DOHH2 (cell line): ENCODE measurements around the gene TOX3.

Source experiments
- H3F3A ChIP-seq: fragments of 200-600 bp; sonication (generic), shearing (Covaris generic); 2 replicates; pipeline ENCODE4 v1.6.0; 2016; ENCODE audit warnings: antibody characterized with exemption, mild to moderate bottlenecking; ENCODE audit not compliant: control insufficient read depth, insufficient read depth
- H3K27ac ChIP-seq: fragments of 200-600 bp; sonication (generic); 2 replicates; pipeline ENCODE4 v1.5.1; 2014; ENCODE audit warnings: low read depth, mild to moderate bottlenecking, low read length, moderate library complexity
- H3K27me3 ChIP-seq: fragments of 200-600 bp; sonication (generic); 2 replicates; pipeline ENCODE4 v1.6.1; 2014; ENCODE audit warnings: mild to moderate bottlenecking, low read length, mixed read lengths; ENCODE audit not compliant: control insufficient read depth
- H3K36me3 ChIP-seq: fragments of 200-600 bp; sonication (generic); 2 replicates; pipeline ENCODE4 v1.6.1; 2014; ENCODE audit warnings: mild to moderate bottlenecking, low read length, moderate library complexity, mixed read lengths; ENCODE audit not compliant: control insufficient read depth
- H3K4me1 ChIP-seq: fragments of 200-600 bp; sonication (generic); 2 replicates; pipeline ENCODE4 v1.6.1; 2014; ENCODE audit warnings: mild to moderate bottlenecking, low read length, mixed read lengths; ENCODE audit not compliant: control insufficient read depth
- H3K4me2 ChIP-seq: fragments of 200-600 bp; sonication (generic); 2 replicates; pipeline ENCODE4 v1.6.0; 2014; ENCODE audit warnings: mild to moderate bottlenecking, low read length, moderate library complexity
- H3K4me3 ChIP-seq: fragments of 200-600 bp; sonication (generic); 2 replicates; pipeline ENCODE4 v1.5.1; 2014; ENCODE audit warnings: mild to moderate bottlenecking, low read length, mixed read lengths
- H3K79me2 ChIP-seq: fragments of 200-600 bp; sonication (generic); 2 replicates; pipeline ENCODE4 v1.6.1; 2014; ENCODE audit warnings: mild to moderate bottlenecking, low read length, mixed read lengths; ENCODE audit not compliant: control insufficient read depth
- H3K9me2 ChIP-seq: fragments of 200-600 bp; sonication (generic); replicated peaks from 2 replicates; pipeline ENCODE4 v1.6.1; 2014; ENCODE audit warnings: mild to moderate bottlenecking, low read length, mixed read lengths; ENCODE audit not compliant: control insufficient read depth
- H3K9me3 ChIP-seq: fragments of 200-600 bp; sonication (generic); 2 replicates; pipeline ENCODE4 v1.6.1; 2014; ENCODE audit warnings: antibody characterized with exemption, low read length, mixed read lengths; ENCODE audit not compliant: control insufficient read depth, insufficient read depth
- H4K20me1 ChIP-seq: fragments of 200-600 bp; sonication (generic); 2 replicates; pipeline ENCODE4 v1.6.0; 2014; ENCODE audit warnings: low read depth, mild to moderate bottlenecking, antibody characterized with exemption, low read length, moderate library complexity; ENCODE audit not compliant: control insufficient read depth, insufficient read depth
- CTCF ChIP-seq: fragments of 200-600 bp; sonication (generic); IDR thresholded peaks from one replicate; pipeline ENCODE4 v1.5.1; 2014; ENCODE audit warnings: antibody characterized with exemption, mild to moderate bottlenecking, low read depth, low read length; ENCODE audit not compliant: poor library complexity, severe bottlenecking
- EZH2phosphoT487 ChIP-seq: fragments of 200-600 bp; sonication (generic); IDR thresholded peaks from 2 replicates; pipeline ENCODE4 v1.6.1; 2017; ENCODE audit warnings: borderline replicate concordance, mild to moderate bottlenecking, antibody characterized with exemption, low read length, moderate library complexity, mixed read lengths

TOX3 gene

GRCh38 chr16:52561910-52562741, 15.2 kb upstream of the TOX3 start:
- H3K27me3 ChIP-seq: no peaks in the 10 kb centered on the region
- no peaks in the 10 kb centered on the region for H3K79me2 ChIP-seq
- H3K4me2 ChIP-seq: no peak overlapping the region
- no peak overlapping the region for H3K4me3 ChIP-seq
- no peaks in the 10 kb centered on the region for H3K4me1 ChIP-seq
- TF ChIP-seq EZH2phosphoT487 (no peak), CTCF (no peak)
- H3K9me2 ChIP-seq: no peaks in the 10 kb centered on the region
- H3K36me3 ChIP-seq: no peaks in the 10 kb centered on the region
- no peaks in the 10 kb centered on the region for H4K20me1 ChIP-seq
- no peak overlapping the region for H3K27ac ChIP-seq
- H3K9me3 ChIP-seq: no peaks in the 10 kb centered on the region
- H3F3A ChIP-seq: no peaks in the 10 kb centered on the region

GRCh38 chr16:52558448-52558847, 11.5 kb upstream of the TOX3 start:
- H3K4me2 ChIP-seq: no peak overlapping the region
- no peaks in the 10 kb centered on the region for H3F3A ChIP-seq
- TF ChIP-seq CTCF: no peak
- no peak for TF ChIP-seq EZH2phosphoT487
- no peaks in the 10 kb centered on the region for H3K36me3 ChIP-seq
- H3K27me3 ChIP-seq: no peaks in the 10 kb centered on the region
- no peak overlapping the region for H3K27ac ChIP-seq
- H3K9me3 ChIP-seq: no peaks in the 10 kb centered on the region
- no peaks in the 10 kb centered on the region for H4K20me1 ChIP-seq
- H3K79me2 ChIP-seq: no peaks in the 10 kb centered on the region
- H3K9me2 ChIP-seq: no peaks in the 10 kb centered on the region
- H3K4me1 ChIP-seq: no peaks in the 10 kb centered on the region
- no peak overlapping the region for H3K4me3 ChIP-seq

DNA sequence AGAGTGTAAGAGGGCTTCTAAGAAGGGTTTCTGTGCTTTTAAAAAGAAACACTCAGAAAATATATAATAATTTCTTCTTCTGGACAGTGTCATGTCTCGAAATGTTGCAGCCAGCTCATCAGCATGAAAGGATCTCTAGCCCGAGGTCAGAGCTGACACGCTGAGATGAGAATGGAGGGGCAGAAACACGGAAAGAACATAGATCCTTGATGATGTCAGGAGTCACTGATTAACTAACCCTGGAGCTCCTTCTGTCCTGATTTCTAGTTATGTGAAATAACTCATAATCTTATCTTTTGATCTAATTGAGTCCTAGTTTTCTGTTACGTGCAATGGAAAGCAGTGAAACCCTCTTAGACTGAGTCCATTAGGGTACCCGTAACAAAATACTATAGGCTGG, 10.3 kb upstream of the TOX3 start:
- Histone ChIP-seq H3K4me3 (no peak overlapping the region), H3K4me2 (no peak overlapping the region), H3F3A (no peaks in the 10 kb centered on the region), H3K79me2 (no peaks in the 10 kb centered on the region), H3K9me2 (no peaks in the 10 kb centered on the region), H3K36me3 (no peaks in the 10 kb centered on the region), H3K4me1 (no peaks in the 10 kb centered on the region), H3K27me3 (no peaks in the 10 kb centered on the region), H4K20me1 (no peaks in the 10 kb centered on the region), H3K27ac (no peak overlapping the region), H3K9me3 (no peaks in the 10 kb centered on the region)
- TF ChIP-seq EZH2phosphoT487 (no peak), CTCF (no peak)
